Lung (tissue), 12 donors: ENCODE data around the gene CFAP221. TPM values are rescaled to one million over a fixed set of nuclear protein-coding genes. Genes with fewer than 3 reads are reported as not detected.

Experiments used
- ATAC-seq: fragments of 200-7000 bp; cut with Tn5 transposase; one replicate; pipeline ENCODE4 v1.9.1; 2020; ENCODE audit warnings: moderate number of reproducible peaks; ENCODE audit not compliant: insufficient read depth, low FRiP score
- DNase-seq, 3 donors: peaks; one replicate each; pipeline ENCODE4 v3.0.0-alpha.2; 2013 to 2017
- H3K27ac ChIP-seq, 2 donors: one replicate each; pipeline ENCODE4 v1.5.1; 2013; ENCODE audit warnings: mild to moderate bottlenecking in 2 of 2, moderate library complexity in 2 of 2, control low read depth in 1 of 2, inconsistent platforms in 1 of 2, low read depth in 1 of 2, low read length in 1 of 2
- H3K27me3 ChIP-seq, 3 donors: one replicate each; pipeline ENCODE4 v1.5.1; 2013; ENCODE audit warnings: low read length in 2 of 3; ENCODE audit not compliant: control insufficient read depth in 3 of 3, insufficient read depth in 3 of 3
- H3K36me3 ChIP-seq, 4 donors: one replicate each; pipeline ENCODE4 v1.5.1; 2013; ENCODE audit warnings: low read length in 4 of 4, mild to moderate bottlenecking in 1 of 4, moderate library complexity in 1 of 4; ENCODE audit not compliant: control insufficient read depth in 4 of 4, insufficient read depth in 4 of 4
- H3K4me1 ChIP-seq, 5 donors: one replicate each; pipeline ENCODE4 v1.5.1; 2013; ENCODE audit warnings: low read length in 5 of 5, mild to moderate bottlenecking in 2 of 5, moderate library complexity in 1 of 5; ENCODE audit not compliant: control insufficient read depth in 5 of 5, insufficient read depth in 5 of 5
- H3K4me3 ChIP-seq: one replicate; pipeline ENCODE4 v1.5.1; 2013; ENCODE audit warnings: mild to moderate bottlenecking, control low read depth, moderate library complexity
- H3K9ac ChIP-seq, 2 donors: one replicate each; pipeline ENCODE4 v1.5.1; 2013; ENCODE audit warnings: low read length in 2 of 2, control low read depth in 1 of 2; ENCODE audit not compliant: insufficient read depth in 1 of 2
- H3K9me3 ChIP-seq, 4 donors: one replicate each; pipeline ENCODE4 v1.5.1; 2013; ENCODE audit warnings: low read length in 3 of 4, mild to moderate bottlenecking in 1 of 4, moderate library complexity in 1 of 4; ENCODE audit not compliant: control insufficient read depth in 4 of 4, insufficient read depth in 3 of 4
- CTCF ChIP-seq: IDR thresholded peaks from 2 replicates; pipeline ENCODE4 v1.5.1; 2012; ENCODE audit warnings: mild to moderate bottlenecking; ENCODE audit errors: control extremely low read depth, extremely low read depth
- WGBS, 2 donors: extraction: QIAGEN DNeasy Blood & Tissue Kit; methylation state at CpG; one replicate each; pipeline ENCODE4 v1.1.7; 2013; 5-methylcytosine and 5-hydroxymethylcytosine counted together
- polyA plus RNA-seq, 2 donors: library from polyadenylated mRNA; stranded (reverse); fragments of 200-250 nt; gene quantifications; one replicate each; pipeline ENCODE4 v1.2.1, GENCODE V29; 2013
- total RNA-seq, 2 donors: library from RNA; depleted of rRNA in 1 of 2; stranded (reverse); fragments of >200 nt in 1 of 2; gene quantifications; one replicate each; pipeline ENCODE4 v1.2.1, GENCODE V29; 2014 to 2021
- donor health status: control.
- donor health status: control.
- donor health status: Bipolar disorder and iron deficiency.
- donor health status: healthy.
- donor health status: DM: yes; HTN: yes; CAD: no.

Gene CFAP221
- total and polyA plus RNA-seq, 4 donors, result 8.6 to 63.5 (median 29.3) TPM

- 75 to 88% methylated on average over 2 of the region's 2 CpGs for WGBS, 2 donors
- no peak overlapping the region for H3K27ac ChIP-seq
Measured at GRCh38 chr2:119516121-119516520, 28.1 kb upstream of the CFAP221 start.

GRCh38 chr2:119517433-119517832, 26.8 kb upstream of the CFAP221 start:
- ATAC-seq (peak; percentile 78), DNase-seq (peak; percentile 39 to 49 (median 45))
- no peaks in the 10 kb centered on the region for H3K9me3 ChIP-seq
- H3K27me3 ChIP-seq, result peaks cover 2 to 6% (median 4%) of the 10 kb centered on the region in 3 donors
- H3K9ac ChIP-seq, result no peak overlapping the region
- peak; percentile 42 for TF ChIP-seq CTCF
- H3K27ac ChIP-seq, result no peak overlapping the region
- WGBS, 2 donors, result 26 to 27% methylated on average over 7 of the region's 7 CpGs
- no peaks in the 10 kb centered on the region for H3K4me1 ChIP-seq
- no peaks in the 10 kb centered on the region for H3K36me3 ChIP-seq
- no peak overlapping the region for H3K4me3 ChIP-seq

More at GRCh38 chr2:119516121-119516520, 28.1 kb upstream of the CFAP221 start:
- Histone ChIP-seq H3K4me3 (no peak overlapping the region), H3K4me1 (no peaks in the 10 kb centered on the region), H3K27me3 (peaks cover 0 to 3% (median 2%) of the 10 kb centered on the region in 3 donors), H3K9ac (no peak overlapping the region), H3K36me3 (no peaks in the 10 kb centered on the region), H3K9me3 (no peaks in the 10 kb centered on the region)
- DNase-seq (no peak), ATAC-seq (no peak)
- TF ChIP-seq CTCF, result no peak

- no peaks in the 10 kb centered on the region for H3K36me3 ChIP-seq
- H3K9ac ChIP-seq, result no peak overlapping the region
- DNase-seq, result no peak
- no peak for ATAC-seq
- no peak overlapping the region for H3K4me3 ChIP-seq
- peaks cover 0 to 2% (median 0%) of the 10 kb centered on the region in 5 donors for H3K4me1 ChIP-seq
- H3K9me3 ChIP-seq, result no peaks in the 10 kb centered on the region
- no peak overlapping the region for H3K27ac ChIP-seq
- TF ChIP-seq CTCF, result no peak
- peaks cover 5 to 15% (median 14%) of the 10 kb centered on the region in 3 donors for H3K27me3 ChIP-seq
- 91 to 95% methylated on average over 10 of the region's 10 CpGs for WGBS, 2 donors
Measured at GRCh38 chr2:119518401-119519056, 25.7 kb upstream of the CFAP221 start.

GRCh38 chr2:119519057-119519408, 25.2 kb upstream of the CFAP221 start:
- no peak for DNase-seq
- TF ChIP-seq CTCF, result no peak
- no peaks in the 10 kb centered on the region for H3K36me3 ChIP-seq
- 90 to 96% methylated on average over 10 of the region's 10 CpGs for WGBS, 2 donors
- peaks cover 0 to 6% (median under 1%) of the 10 kb centered on the region in 5 donors for H3K4me1 ChIP-seq
- no peak overlapping the region for H3K4me3 ChIP-seq
- peaks cover 7 to 19% (median 19%) of the 10 kb centered on the region in 3 donors for H3K27me3 ChIP-seq
- no peak for ATAC-seq
- no peak overlapping the region for H3K9ac ChIP-seq
- no peaks in the 10 kb centered on the region for H3K9me3 ChIP-seq
- no peak overlapping the region for H3K27ac ChIP-seq
